SK-N-SH treated with all-trans-retinoic acid at 6 μM for 48 hours (cell line): ENCODE data around the gene FEN1.

Experiments used
- ARNTL ChIP-seq: fragments of 450-650 bp; formaldehyde crosslinking; IDR thresholded peaks from 2 replicates; pipeline ENCODE4 v1.5.0; 2020; ENCODE audit warnings: low read depth, mild to moderate bottlenecking, moderate library complexity, borderline replicate concordance
- BACH2 ChIP-seq: fragments of 250-450 bp; sonication (Bioruptor Pico); IDR thresholded peaks from 2 replicates; pipeline ENCODE4 v1.9.0; 2021; ENCODE audit warnings: mild to moderate bottlenecking, borderline replicate concordance
- CREB5 ChIP-seq: fragments of 250-450 bp; sonication (Bioruptor Pico); IDR thresholded peaks from 2 replicates; pipeline ENCODE4 v1.5.1; 2020; ENCODE audit warnings: low read depth, mild to moderate bottlenecking, moderate library complexity
- GLIS3 ChIP-seq: fragments of 250-450 bp; sonication (Bioruptor Pico); IDR thresholded peaks from 2 replicates; pipeline ENCODE4 v1.5.0; 2020; ENCODE audit warnings: mild to moderate bottlenecking, moderate library complexity
- ISL1 ChIP-seq: fragments of 250-450 bp; sonication (Bioruptor Pico); IDR thresholded peaks from 2 replicates; pipeline ENCODE4 v2.1.2; 2022; ENCODE audit warnings: mild to moderate bottlenecking, moderate library complexity
- OSR1 ChIP-seq: fragments of 250-450 bp; sonication (Bioruptor Pico); IDR thresholded peaks from 2 replicates; pipeline ENCODE4 v1.8.0; 2022; ENCODE audit warnings: moderate library complexity, mild to moderate bottlenecking, inconsistent platforms
- PATZ1 ChIP-seq: fragments of 250-450 bp; sonication (Bioruptor Pico); IDR thresholded peaks from 2 replicates; pipeline ENCODE4 v1.8.0; 2020; ENCODE audit warnings: mild to moderate bottlenecking, moderate library complexity, borderline replicate concordance
- TCF4 ChIP-seq: fragments of 250-450 bp; sonication (Bioruptor Pico); IDR thresholded peaks from 2 replicates; pipeline ENCODE4 v1.8.0; 2021; ENCODE audit warnings: mild to moderate bottlenecking, moderate library complexity, borderline replicate concordance
- TOX ChIP-seq: fragments of 250-450 bp; sonication (Bioruptor Pico); IDR thresholded peaks from 2 replicates; pipeline ENCODE4 v1.8.0; 2021; ENCODE audit warnings: mild to moderate bottlenecking, moderate library complexity, borderline replicate concordance
- ZC3H10 ChIP-seq: fragments of 250-450 bp; sonication (Bioruptor Pico); IDR thresholded peaks from 2 replicates; pipeline ENCODE4 v1.5.1; 2021; ENCODE audit warnings: mild to moderate bottlenecking, moderate library complexity
- ZFP3 ChIP-seq: fragments of 250-450 bp; sonication (Bioruptor Pico); IDR thresholded peaks from 2 replicates; pipeline ENCODE4 v1.5.0; 2020; ENCODE audit warnings: mild to moderate bottlenecking, moderate library complexity
- ZNF70 ChIP-seq: fragments of 450-650 bp; formaldehyde crosslinking; IDR thresholded peaks from 2 replicates; pipeline ENCODE4 v1.5.0; 2020; ENCODE audit warnings: mild to moderate bottlenecking, moderate library complexity
- ZNF8 ChIP-seq: fragments of 450-650 bp; formaldehyde crosslinking; IDR thresholded peaks from 2 replicates; pipeline ENCODE4 v1.5.0; 2020; ENCODE audit warnings: mild to moderate bottlenecking, moderate library complexity

- TF ChIP-seq PATZ1 (no peak), ZFP3 (CRISPR knock-in tag) (no peak), ZC3H10 (CRISPR knock-in tag) (no peak), ZNF8 (CRISPR knock-in tag) (no peak), BACH2 (CRISPR knock-in tag) (no peak), GLIS3 (CRISPR knock-in tag) (no peak), OSR1 (CRISPR knock-in tag) (no peak), ZNF70 (CRISPR knock-in tag) (peak; percentile 49; the same call in 1 of the 2 replicates), ISL1 (CRISPR knock-in tag) (no peak), ARNTL (CRISPR knock-in tag) (no peak), TCF4 (CRISPR knock-in tag) (no peak), CREB5 (no peak), TOX (no peak)
Observed at GRCh38 chr11:61826930-61827570, 34.3 kb downstream of the FEN1 start.
